ENCODE results near the gene KLKB1.

DNA sequence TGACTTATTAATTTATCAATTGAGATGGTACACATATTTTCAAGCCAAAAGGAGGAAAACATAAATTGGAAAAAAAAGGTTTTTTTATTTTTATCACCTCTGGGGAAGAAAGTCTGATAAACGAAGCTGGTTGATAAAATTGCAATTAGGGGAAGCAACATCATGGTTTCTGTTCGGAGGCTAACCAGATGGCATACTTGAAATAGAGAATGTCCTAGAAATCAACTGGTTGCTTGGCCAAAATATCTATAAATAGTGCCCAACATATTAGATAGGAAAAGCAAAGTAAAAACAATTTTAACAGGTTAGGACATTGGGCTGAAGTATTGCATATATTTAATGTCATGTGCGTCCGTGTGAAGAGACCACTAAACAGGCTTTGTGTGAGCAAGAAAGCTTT is 14.3 kb downstream of the KLKB1 start:
- TF ChIP-seq, protein P1, sequence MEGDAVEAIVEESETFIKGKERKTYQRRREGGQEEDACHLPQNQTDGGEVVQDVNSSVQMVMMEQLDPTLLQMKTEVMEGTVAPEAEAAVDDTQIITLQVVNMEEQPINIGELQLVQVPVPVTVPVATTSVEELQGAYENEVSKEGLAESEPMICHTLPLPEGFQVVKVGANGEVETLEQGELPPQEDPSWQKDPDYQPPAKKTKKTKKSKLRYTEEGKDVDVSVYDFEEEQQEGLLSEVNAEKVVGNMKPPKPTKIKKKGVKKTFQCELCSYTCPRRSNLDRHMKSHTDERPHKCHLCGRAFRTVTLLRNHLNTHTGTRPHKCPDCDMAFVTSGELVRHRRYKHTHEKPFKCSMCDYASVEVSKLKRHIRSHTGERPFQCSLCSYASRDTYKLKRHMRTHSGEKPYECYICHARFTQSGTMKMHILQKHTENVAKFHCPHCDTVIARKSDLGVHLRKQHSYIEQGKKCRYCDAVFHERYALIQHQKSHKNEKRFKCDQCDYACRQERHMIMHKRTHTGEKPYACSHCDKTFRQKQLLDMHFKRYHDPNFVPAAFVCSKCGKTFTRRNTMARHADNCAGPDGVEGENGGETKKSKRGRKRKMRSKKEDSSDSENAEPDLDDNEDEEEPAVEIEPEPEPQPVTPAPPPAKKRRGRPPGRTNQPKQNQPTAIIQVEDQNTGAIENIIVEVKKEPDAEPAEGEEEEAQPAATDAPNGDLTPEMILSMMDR (conservative IDR thresholded peaks at IDR 0.05): no peak
- TF ChIP-seq ZFX (IDR thresholded peaks at IDR 0.05): no peak

All from C4-2B (cell line).